Activated T-cell treated with anti-CD3 and anti-CD28 coated beads, Interleukin-2, amount 50 U/mL, for 48 hours (primary cell): Measurements from ENCODE around the gene SLC44A5.
"Not testable (repeated sequence)": the region's sequence is repeated elsewhere in the genome, so short reads cannot be mapped to it uniquely, and the experiment has no call there.

Experiments
- DNase-seq, 2 experiments: peaks; one replicate each; pipeline ENCODE4 v3.0.0-alpha.2; 2020

SLC44A5 gene

DNA sequence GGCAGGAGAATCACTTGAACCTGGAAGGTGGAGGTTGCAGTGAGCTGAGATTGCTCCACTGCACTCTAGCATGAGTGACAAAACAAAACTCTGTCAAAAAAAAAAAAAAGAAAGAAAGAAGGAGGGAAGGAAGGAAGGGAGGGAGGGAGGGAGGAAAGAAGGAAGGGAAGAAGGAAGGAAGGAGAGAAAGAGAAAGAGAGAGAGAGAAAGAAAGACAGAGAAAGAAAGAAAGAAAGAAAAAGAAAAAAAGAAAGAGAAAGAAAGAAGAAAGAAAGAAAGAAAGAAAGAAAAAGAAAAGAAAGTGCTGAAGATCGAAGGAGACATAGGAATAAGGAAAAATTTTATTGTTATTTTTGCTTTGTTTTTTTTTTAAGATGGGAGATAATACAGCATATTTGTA lies 166.7 kb downstream of the SLC44A5 start:
- no peak for DNase-seq

DNA sequence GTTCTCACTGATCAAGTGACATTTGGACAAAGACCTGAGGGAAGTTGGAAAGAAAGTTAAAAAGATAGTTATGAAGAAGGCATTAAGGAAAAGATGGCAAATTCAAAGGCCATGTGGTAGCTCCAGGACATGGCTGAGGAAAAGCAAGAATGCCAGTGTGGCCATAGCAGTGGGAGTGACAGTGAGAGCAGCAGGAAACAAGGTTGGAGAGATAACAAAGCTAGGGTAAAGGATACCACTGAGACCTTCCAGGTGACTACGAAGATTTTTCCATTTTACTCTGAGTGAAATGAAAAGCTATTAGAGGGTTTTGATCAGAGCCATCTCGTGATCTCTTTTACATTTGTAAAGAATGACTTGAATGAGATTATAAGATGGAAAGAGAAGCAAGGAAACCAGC lies 170.6 kb downstream of the SLC44A5 start:
- DNase-seq: no peak

DNA sequence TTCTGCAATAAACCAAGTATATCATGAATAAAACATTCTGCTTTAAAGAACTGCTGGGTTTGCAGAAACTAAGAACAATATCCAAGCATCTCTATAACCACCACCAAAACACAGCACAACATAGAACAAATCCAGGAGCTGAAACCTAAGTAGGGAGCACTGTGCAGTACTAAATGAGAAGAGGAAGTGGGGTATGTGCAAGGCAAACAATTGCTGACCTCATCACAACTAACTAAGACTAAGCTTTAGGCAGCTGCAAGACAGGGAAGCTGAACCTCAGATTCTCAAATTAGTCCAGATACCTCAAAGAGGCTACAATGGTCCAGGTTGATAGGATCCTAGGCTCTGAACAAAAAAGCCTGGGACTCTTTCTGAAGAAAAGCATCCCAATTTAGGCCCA lies 172.6 kb downstream of the SLC44A5 start:
- DNase-seq: no peak

DNA sequence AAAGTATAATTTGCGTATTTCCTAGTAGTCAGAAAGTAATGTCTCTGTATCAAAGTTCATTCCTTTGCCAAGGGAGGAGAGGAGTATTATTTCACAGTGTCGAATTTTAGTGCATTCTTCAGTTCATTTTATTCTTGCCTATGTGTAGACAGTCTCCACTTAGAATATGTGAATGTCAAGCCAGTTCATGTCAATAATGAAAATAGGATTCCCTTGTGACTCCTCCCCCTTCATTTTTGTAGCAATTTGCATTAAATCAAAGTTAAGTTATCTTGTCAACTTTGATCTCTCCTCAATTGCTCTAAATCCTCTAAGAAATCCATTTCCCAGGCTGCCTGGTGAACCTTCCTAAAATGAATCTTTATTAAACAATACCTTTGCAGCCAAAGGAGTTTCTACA lies 179.1 kb downstream of the SLC44A5 start:
- no peak for DNase-seq

DNA sequence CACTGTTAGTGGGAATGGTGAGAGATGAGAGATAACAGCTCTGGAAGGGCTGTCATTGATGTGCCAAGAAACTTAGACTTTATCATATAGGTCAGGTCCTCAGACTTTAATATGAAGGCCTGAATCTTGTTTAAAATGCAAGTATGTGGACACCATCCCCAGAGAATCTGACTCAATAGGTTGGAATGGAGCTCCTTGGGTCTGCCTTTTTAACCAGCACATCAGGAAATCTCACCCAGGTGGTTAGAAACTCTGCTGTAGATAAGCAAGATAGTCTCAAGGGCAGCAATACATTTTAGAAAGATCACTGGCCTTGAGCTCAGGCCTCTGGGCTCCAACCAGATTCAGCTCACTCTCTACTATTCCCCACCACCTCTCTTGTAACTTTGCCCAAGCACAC lies 180.4 kb downstream of the SLC44A5 start:
- DNase-seq: no peak

DNA sequence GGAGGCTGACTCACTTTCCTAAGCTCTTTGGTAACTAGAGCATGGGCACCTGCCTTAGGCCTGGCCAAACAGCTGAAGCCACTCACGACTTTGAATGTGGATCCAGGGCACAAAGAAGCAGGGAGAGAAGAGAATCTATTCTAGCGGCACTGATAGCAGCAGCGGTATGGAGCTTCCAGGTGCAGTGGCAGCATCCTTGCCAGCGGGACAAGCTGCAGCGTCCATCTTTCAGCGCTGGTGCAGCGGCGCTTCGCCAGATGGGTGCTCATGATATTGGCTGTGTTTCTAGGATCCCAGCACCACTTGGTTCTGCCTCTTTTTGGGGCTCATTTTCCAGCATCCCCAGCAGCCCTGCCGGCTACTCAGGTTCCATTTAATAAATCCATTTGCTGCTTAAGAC lies 184.2 kb downstream of the SLC44A5 start:
- no peak for DNase-seq

DNA sequence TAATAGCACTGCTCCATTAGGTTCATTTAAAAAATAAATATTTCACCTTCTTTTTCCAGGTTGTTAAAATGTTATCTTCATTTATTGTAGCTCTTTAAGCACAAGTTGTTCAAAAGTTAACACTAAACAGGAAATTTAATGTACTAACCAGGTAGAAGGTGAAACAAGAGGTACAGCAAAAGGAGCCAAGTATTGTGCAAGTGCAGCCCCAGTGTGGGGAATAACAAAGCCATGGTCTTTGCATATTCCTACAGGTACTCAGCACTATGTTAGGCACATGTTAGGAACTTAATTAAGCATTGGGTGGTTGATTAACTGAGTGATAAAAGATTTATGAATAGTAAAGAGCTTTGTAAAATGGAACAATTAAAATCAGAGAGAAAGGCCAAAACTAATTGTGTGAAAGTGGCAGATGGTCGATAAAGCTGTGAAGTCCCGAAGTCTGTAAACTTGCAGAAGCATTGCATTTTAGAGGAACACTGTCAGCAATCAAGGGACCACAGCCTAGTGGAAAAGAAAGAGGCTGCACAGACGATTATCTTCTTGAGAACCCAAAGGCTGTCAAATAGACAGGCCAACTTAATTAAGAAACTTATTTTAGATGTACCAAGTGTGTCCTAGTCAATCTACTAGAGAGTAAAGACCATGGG lies 185.8 kb downstream of the SLC44A5 start:
- DNase-seq: no peak

DNA sequence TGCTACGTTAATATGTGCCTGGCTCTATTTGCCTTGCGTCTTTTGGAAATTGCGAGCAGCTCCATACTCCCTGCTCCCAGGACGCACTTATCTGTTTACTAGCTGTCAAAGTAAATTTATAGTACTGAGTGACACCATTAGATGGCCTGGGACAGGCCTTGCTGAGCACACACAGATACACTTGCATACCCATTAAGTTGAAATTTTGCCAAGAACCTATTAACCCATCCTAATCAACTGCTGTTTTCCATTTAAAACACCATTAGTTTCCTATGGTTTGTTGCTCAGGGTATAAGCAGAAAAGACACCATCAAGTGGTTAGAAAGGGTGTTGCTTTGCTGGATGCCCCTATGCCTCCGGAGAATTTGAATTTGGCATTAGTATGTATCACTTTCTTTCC lies 187.3 kb downstream of the SLC44A5 start:
- DNase-seq: no peak

DNA sequence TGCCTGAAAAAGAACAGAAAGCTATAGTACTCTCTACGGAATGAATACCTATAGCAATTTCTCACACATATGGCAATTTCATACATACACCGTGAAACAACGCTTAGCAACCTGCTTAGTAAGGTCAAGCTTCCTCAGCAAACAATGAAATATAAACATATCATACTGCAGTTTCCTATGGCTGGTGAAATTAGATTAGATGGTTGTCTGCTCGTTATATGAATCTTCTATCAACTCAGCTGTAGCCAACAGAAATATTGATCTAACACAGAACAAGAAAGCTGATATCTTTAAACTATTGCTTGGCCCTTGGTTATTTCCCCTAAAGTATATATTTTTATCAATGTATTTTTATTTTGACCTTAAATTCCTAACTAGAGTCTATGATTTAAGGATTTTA lies 187.8 kb downstream of the SLC44A5 start:
- DNase-seq: no peak

DNA sequence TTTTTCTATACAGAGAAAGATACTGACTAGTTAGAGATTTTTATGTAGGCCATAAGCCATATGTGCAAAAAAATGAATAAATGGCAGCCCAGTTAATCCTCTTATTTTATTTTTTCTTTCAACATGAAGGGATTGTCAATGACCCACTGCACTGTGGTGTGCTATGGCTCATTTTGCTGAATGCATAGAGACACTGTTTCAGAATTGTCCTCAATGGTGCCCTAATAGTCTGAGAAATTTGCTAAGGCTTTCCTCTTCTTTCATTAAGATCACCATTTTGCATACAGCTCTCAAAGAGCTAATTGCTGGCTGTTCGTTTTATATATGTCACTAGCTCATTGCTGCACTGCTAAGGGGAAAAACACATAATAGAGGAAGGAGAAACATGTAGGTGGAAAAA lies 189.5 kb downstream of the SLC44A5 start:
- DNase-seq: no peak

DNA sequence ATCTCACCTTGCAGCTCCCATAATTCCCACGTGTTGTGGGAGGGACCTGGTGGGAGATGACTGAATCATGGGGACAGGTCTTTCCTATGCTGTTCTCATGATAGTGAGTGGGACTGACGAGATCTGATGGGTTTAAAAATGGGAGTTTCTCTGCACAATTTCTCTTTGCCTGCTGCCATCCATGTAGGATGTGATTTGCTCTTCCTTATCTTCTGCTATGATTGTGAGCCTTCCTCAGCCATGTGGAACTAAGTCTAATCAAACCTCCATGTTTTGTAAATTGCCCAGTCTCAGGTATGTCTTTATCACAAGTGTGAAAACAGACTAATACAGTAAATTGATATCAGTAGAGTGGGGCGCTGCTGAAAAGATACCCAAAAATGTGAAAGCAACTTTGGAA lies 195.7 kb downstream of the SLC44A5 start:
- DNase-seq: no peak

DNA sequence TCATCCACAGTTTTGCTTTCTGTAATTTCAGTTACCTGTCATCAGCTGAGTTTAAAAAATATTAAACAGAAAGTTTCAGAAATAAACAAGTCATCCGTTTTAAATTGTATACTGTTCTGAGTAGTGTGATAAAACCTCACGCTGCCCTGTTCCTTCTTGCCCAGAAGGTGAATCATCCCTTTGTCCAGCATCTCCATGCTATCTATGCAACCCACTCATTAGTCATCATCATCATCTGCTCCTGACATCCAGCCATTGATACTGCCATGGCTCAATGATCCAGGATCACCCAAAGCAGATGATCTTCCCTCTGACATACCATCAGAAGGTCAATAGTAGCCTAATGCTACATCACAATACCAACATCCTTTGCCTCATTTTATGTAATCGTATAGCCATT lies 198.3 kb downstream of the SLC44A5 start:
- DNase-seq: no peak

DNA sequence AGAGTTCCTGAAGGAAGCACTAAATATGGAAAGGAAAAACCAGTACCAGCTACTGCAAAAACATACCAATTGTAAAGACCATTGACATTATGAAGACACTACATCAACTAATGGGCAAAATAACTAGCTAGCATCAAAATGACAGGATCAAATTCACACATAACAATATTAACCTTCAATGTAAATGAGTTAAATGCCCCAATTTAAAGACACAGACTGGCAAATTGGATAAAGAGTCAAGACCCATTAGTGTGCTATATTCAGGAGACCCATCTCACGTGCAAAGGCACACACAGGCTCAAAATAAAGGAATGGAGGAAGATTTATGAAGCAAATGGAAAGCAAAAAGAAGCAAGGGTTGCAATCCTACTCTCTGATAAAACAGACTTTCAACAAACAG lies 206.2 kb downstream of the SLC44A5 start:
- DNase-seq: not testable (repeated sequence)

DNA sequence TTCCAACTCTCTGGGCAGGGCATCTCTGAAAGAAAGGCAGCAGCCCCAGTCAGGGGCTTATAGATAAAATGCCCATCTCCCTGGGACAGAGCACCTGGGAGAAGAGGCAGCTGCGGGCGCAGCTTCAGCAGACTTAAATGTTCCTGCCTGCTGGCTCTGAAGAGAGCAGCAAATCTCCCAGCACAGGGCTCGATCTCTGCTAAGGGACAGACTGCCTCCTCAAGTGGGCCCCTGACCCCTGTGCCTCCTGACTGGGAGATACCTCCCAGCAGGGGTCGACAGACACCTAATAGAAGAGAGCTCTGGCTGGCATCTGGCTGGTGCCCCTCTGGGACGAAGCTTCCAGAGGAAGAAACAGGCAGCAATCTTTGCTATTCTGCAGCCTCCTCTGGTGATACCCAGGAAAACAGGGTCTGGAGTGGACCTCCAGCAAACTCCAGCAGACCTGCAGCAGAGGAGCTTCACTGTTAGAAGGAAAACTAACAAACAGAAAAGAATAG lies 207.7 kb downstream of the SLC44A5 start:
- DNase-seq: not testable (repeated sequence)

DNA sequence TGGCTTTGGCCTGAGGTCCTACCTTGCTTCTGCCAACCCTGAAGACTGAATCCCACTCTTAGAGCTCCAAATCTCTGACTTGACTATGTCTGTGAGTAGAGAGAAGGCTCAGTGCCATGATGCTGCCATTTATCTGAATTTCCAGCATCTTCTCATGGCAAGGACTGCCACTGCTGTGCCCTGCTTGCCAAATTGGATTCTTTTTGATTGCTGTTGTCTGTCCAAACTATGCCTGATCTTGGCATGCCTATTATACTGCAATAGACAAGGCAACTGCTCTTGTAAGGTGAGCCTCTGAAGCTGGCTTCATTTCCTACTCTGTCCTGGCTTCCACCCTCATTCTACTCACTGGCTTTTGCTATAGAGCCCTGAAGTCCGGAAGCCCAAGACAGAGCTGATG lies 210.2 kb downstream of the SLC44A5 start:
- DNase-seq: no peak

DNA sequence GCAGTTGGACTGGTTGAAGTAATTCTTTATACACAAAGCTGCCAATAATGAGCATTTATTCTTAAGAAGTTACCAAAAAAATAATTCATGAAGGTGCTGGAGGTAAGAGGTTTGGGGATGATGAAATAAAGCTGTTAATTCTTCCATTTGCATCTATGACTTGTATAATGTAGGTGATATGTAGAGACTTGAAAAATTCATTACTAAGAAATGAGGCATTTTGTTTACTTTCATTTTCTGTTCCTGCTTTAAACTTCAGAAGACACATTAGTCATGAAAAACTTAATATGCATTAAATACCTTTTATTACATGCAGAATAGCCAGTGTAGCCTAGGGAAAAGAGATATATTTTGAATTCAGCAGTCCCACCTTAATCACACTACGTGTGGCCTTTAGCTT lies 214.2 kb downstream of the SLC44A5 start:
- DNase-seq: no peak

DNA sequence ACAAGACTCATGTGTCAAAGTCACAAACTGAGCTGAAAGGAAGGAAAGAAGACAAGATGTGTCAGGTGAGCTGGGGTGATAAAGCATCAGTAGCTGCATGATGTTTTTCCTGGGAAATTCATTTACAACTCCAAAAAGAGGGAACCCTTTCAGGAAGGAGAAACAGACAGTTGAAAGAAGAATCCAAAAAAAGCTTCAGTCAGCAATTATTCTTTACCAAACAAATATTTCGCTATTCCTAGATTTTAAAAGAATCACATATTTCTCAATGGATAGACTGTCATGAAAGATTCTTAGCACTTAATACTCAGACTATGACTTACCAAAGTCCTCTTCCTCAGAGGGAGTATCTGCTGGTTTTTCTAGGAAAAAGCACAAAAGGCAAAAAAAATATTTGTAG lies 214.7 kb downstream of the SLC44A5 start:
- no peak for DNase-seq

DNA sequence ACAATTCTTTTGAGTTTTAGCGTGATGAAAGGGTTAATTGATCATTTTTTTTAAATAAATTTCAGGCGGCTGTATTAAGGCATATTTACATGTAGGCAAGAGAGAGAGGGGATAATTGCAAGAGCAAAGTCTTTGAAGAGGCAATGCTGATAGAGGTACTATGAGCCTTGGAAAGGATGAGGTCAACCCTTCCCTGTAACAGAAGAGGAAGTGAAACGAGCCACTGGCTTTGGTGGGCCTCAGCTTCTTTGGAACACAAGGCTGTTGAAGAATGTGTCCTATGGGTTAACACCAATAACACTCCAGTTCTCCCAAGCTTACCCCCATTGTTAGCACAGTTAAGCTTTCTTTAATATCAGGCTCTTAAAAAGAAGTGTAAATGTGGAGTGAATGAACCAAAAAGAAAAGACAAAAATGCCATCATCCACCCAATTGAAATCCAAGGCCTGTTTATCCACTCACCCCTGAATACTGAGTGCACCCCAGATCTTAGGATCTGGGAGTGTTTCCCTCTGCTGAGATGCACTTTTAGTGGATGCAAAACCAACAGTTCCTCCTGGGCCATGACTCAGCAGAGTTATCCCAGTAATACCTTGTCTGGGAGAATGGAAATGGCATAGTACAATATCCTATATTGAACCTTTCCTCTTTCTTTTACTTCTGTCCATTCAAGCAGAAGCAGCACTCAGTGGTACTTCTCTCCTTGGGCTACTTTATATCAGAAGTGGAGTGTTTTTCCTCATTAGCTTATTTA lies 216.4 kb downstream of the SLC44A5 start:
- DNase-seq: no peak

DNA sequence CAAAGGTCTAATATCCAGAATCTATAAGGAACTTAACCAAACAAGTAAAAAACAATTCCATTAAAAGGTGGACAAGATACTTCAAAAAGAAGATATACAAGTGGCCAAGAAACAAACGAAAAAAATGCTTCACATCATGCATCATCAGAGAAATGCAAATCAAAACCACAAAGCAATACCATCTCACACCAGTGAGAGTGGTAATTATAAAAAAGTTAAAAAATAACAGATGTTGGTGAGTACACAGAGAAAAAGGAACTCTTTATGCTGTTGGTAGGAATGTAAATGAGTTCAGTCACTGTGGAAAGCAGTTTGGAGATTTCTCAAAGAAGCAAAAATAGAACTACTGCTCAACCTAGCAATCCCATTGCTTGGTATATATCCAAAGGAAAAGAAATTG lies 218.6 kb downstream of the SLC44A5 start:
- no peak for DNase-seq

DNA sequence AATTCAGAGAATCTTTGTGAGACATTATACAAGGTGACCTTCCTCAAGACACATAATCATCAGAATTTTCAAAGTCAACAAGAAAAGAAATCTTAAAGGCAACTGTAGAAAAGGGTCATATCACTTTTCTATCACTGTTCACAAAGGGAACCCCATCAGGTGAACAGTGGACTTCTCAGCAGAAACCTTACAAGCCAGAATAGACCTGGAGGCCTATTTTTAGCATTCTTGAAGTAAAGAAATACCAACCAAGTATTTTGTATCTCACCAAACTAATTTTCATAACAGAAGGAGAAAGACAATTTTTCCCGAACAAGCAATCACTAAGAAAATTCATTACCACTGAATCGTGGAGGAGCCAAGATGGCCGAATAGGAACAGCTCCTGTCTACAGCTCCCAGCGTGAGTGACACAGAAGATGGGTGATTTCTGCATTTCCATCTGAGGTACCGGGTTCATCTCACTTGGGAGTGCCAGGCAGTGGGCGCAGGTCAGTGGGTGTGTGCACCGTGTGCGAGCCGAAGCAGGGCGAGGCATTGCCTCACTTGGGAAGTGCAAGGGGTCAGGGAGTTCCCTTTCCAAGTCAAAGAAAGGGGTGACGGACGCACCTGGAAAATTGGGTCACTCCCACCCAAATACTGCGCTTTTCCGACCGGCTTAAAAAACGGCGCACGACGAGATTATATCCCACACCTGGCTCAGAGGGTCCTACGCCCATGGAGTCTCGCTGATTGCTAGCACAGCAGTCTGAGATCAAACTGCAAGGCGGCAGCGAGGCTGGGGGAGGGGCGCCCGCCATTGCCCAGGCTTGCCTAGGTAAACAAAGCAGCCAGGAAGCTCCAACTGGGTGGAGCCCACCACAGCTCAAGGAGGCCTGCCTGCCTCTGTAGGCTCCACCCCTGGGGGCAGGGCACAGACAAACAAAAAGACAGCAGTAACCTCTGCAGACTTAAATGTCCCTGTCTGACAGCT lies 235.2 kb downstream of the SLC44A5 start:
- DNase-seq: not testable (repeated sequence)

DNA sequence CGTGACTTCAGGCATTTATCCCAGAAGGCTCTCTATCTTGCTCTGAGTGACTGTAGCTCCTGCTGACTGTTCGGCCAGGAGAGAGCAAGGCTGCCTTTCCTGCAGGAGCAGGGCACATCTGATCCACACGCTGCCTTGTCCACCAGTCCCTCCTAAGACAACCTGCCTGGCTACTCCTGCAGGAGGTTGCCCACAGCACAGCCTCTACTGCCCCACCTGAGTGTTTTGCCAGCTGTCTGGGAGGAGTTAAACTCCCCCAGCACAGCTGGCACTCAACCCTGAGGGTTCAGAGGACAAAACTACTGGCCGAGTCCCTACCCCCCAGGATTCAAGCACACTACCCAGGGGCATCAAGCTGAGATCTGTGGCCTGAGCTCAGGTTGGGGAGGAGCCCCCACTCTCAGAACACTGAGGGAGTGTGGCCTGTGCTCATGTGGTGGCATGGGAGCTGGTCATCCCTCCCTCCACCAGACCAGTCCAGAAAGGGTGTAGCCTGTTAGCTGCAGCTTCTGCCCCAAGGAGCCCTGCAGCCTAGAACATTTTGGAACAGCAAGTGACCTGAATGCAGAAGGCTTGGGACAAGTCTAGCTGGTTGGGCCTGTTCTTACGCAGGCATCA lies 237.3 kb downstream of the SLC44A5 start:
- DNase-seq: no peak

DNA sequence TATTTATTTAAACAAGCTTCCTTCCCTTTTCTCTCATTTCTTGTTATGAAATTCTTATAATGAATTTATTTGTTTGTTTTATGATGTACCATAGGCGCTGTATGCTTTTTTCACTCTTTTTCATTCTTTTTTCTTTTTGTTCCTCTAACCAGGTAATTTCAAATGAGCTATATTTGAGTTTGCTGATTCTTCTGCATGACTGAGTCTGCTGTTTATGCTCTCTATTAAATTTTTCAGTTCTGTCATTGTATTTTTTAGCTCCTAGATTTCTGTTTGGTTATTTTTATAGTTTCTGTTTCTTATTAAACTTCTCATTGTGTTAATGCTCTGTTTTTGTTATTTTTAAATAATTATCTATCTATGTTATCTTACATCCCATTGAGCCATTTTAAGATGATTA lies 244.3 kb downstream of the SLC44A5 start:
- DNase-seq: no peak

DNA sequence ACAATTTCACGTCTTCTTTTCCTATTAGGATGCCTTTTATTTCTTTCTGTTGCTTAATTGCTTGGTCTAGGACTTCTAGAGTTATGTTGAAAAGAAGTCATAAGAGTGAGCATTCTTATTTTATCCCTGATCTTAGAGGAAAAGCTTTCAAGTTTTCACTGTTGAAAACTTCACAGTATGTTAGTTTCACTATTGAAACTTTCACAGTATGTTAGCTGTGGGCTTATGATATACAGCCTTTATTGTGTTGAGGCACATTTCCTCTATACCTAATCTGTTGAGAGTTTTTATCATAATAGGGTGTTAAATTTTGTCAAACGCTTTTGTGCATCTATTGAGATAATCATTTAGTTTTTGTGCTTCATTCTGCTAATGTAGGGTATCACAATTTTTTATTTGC lies 249.7 kb downstream of the SLC44A5 start:
- DNase-seq: no peak
